GM21529 (cell line): ENCODE measurements around the gene UTS2R.
"Not testable (repeated sequence)": the region's sequence is repeated elsewhere in the genome, so short reads cannot be mapped to it uniquely, and the experiment has no call there.

ENCODE experiments used
- ATAC-seq: cut with Tn5 transposase; IDR thresholded peaks from one replicate; pipeline ENCODE4 v1.9.1; 2021; ENCODE audit not compliant: unreplicated experiment

UTS2R gene

GRCh38 chr17:82353484-82353883, 18.1 kb upstream of the UTS2R start:
- ATAC-seq = no peak

- no peak for ATAC-seq
These were observed 16.7 kb upstream of the UTS2R start for GRCh38 chr17:82354804-82355308.

GRCh38 chr17:82355770-82356427, 15.7 kb upstream of the UTS2R start:
- no peak for ATAC-seq

GRCh38 chr17:82356845-82357355, 14.7 kb upstream of the UTS2R start:
- ATAC-seq = no peak

- ATAC-seq = no peak
These were observed 14.2 kb upstream of the UTS2R start for GRCh38 chr17:82357394-82357793.

GRCh38 chr17:82358465-82359350, 12.9 kb upstream of the UTS2R start, which contains the start of gene TEX19:
TEX19 (plus strand) TSS chr17:82359247; CDS start chr17:82362151, 2,904 bp downstream.
- ATAC-seq = no peak

GRCh38 chr17:82359451-82360074, 12.0 kb upstream of the UTS2R start:
- ATAC-seq = not testable (repeated sequence)

GRCh38 chr17:82361885-82362633, 9.5 kb upstream of the UTS2R start:
- no peak for ATAC-seq

- ATAC-seq = no peak
These were observed 5.8 kb upstream of the UTS2R start for GRCh38 chr17:82365606-82366295.

- ATAC-seq = no peak
These were observed 4.8 kb upstream of the UTS2R start for GRCh38 chr17:82366749-82367148.

- no peak for ATAC-seq
These were observed 3.6 kb upstream of the UTS2R start for GRCh38 chr17:82367724-82368524.

- no peak for ATAC-seq
These were observed 2.4 kb upstream of the UTS2R start for GRCh38 chr17:82369211-82369610.

- ATAC-seq = no peak
These were observed 863 bp upstream of the UTS2R start for GRCh38 chr17:82370471-82371332.

GRCh38 chr17:82372249-82373071, 895 bp downstream of the UTS2R start:
- ATAC-seq = no peak

GRCh38 chr17:82373072-82373452, 1.5 kb downstream of the UTS2R start:
- not testable (repeated sequence) for ATAC-seq

GRCh38 chr17:82373731-82374625, 2.4 kb downstream of the UTS2R start:
- ATAC-seq = no peak
